Measurements from ENCODE around the gene NPFFR1.
"Not testable (repeated sequence)": the region's sequence is repeated elsewhere in the genome, so short reads cannot be mapped to it uniquely, and the experiment has no call there.

Gene NPFFR1

GRCh38 chr10:70241081-70241480, 42.7 kb downstream of the NPFFR1 start:
- no peak for DNase-seq (ENCODE audit: insufficient read length, low spot score)
- no peak for TF ChIP-seq POLR2A (IDR thresholded peaks at IDR 0.05; ENCODE audit: low read depth, low read length)
- no peak for FAIRE-seq

- DNase-seq (ENCODE audit: insufficient read length, low spot score); FAIRE-seq: not testable (repeated sequence)
Observed at GRCh38 chr10:70239986-70240385, 43.8 kb downstream of the NPFFR1 start.

GRCh38 chr10:70239077-70239976, 44.5 kb downstream of the NPFFR1 start:
- FAIRE-seq; DNase-seq (ENCODE audit: insufficient read length, low spot score): not testable (repeated sequence)

- FAIRE-seq; DNase-seq (ENCODE audit: insufficient read length, low spot score): not testable (repeated sequence)
Observed at GRCh38 chr10:70237958-70238536, 45.8 kb downstream of the NPFFR1 start.

GRCh38 chr10:70234668-70235447, 48.9 kb downstream of the NPFFR1 start:
- FAIRE-seq (no peak), DNase-seq (ENCODE audit: insufficient read length, low spot score) (no peak)
- no peak for TF ChIP-seq POLR2A (IDR thresholded peaks at IDR 0.05; ENCODE audit: low read depth, low read length)

GRCh38 chr10:70233939-70234300, 49.9 kb downstream of the NPFFR1 start:
- FAIRE-seq, result no peak
- DNase-seq (ENCODE audit: insufficient read length, low spot score), result no peak

GRCh38 chr10:70233109-70233938, 50.5 kb downstream of the NPFFR1 start, which contains the start of gene PPA1:
TSS of gene PPA1 (minus strand) at chr10:70233429. CDS start at chr10:70233327, 102 bp downstream.
- peak; percentile 96 for TF ChIP-seq POLR2A (IDR thresholded peaks at IDR 0.05; ENCODE audit: low read depth, low read length)
- FAIRE-seq, result peak; percentile 93
- DNase-seq (ENCODE audit: insufficient read length, low spot score), result peak; percentile 100

More at GRCh38 chr10:70233939-70234300, 49.9 kb downstream of the NPFFR1 start:
- TF ChIP-seq POLR2A (IDR thresholded peaks at IDR 0.05; ENCODE audit: low read depth, low read length), result no peak

- no peak for FAIRE-seq
- no peak for TF ChIP-seq POLR2A (IDR thresholded peaks at IDR 0.05; ENCODE audit: low read depth, low read length)
Observed at GRCh38 chr10:70232859-70233108, 51.0 kb downstream of the NPFFR1 start.

GRCh38 chr10:70232155-70232858, 51.5 kb downstream of the NPFFR1 start:
- FAIRE-seq (peak; percentile 92), DNase-seq (ENCODE audit: insufficient read length, low spot score) (peak; percentile 54)
- TF ChIP-seq POLR2A (IDR thresholded peaks at IDR 0.05; ENCODE audit: low read depth, low read length), result 0 out of 2 replicates have a peak, but pooled peaks have one; percentile 33

More at GRCh38 chr10:70232859-70233108, 51.0 kb downstream of the NPFFR1 start:
- no peak for DNase-seq (ENCODE audit: insufficient read length, low spot score)

GRCh38 chr10:70228491-70228890, 55.3 kb downstream of the NPFFR1 start:
- peak; percentile 58 for FAIRE-seq
- DNase-seq (ENCODE audit: insufficient read length, low spot score), result no peak
- TF ChIP-seq POLR2A (IDR thresholded peaks at IDR 0.05; ENCODE audit: low read depth, low read length), result no peak

- DNase-seq (ENCODE audit: insufficient read length, low spot score) (no peak), FAIRE-seq (peak; percentile 33)
- no peak for TF ChIP-seq POLR2A (IDR thresholded peaks at IDR 0.05; ENCODE audit: low read depth, low read length)
Observed at GRCh38 chr10:70227548-70228320, 56.1 kb downstream of the NPFFR1 start.

GRCh38 chr10:70223728-70224127, 60.1 kb downstream of the NPFFR1 start:
- FAIRE-seq, result peak; percentile 45
- TF ChIP-seq POLR2A (IDR thresholded peaks at IDR 0.05; ENCODE audit: low read depth, low read length), result no peak
- DNase-seq (ENCODE audit: insufficient read length, low spot score), result no peak

- peak; percentile 55 for FAIRE-seq
Observed at GRCh38 chr10:70222811-70223447, 60.9 kb downstream of the NPFFR1 start.

More at GRCh38 chr10:70222811-70223447, 60.9 kb downstream of the NPFFR1 start:
- DNase-seq (ENCODE audit: insufficient read length, low spot score), result not testable (repeated sequence)
